HCT116 (cell line): ENCODE results near the gene ACTR3C.

ENCODE experiments used
- EZH2 ChIP-seq: fragments of 200-600 bp; sonication (generic); IDR thresholded peaks from 2 replicates; pipeline ENCODE4 v1.6.1; 2017; ENCODE audit warnings: antibody characterized with exemption, mixed run types
- JUND ChIP-seq: IDR thresholded peaks from 2 replicates; pipeline ENCODE4 v1.6.1; 2012
- SP1 ChIP-seq: IDR thresholded peaks from 2 replicates; pipeline ENCODE4 v1.6.1; 2012; ENCODE audit warnings: low read depth
- TF ChIP-seq, protein P1 (sequence below): IDR thresholded peaks from 2 replicates; pipeline ENCODE4 v1.6.1; 2012

DNA sequence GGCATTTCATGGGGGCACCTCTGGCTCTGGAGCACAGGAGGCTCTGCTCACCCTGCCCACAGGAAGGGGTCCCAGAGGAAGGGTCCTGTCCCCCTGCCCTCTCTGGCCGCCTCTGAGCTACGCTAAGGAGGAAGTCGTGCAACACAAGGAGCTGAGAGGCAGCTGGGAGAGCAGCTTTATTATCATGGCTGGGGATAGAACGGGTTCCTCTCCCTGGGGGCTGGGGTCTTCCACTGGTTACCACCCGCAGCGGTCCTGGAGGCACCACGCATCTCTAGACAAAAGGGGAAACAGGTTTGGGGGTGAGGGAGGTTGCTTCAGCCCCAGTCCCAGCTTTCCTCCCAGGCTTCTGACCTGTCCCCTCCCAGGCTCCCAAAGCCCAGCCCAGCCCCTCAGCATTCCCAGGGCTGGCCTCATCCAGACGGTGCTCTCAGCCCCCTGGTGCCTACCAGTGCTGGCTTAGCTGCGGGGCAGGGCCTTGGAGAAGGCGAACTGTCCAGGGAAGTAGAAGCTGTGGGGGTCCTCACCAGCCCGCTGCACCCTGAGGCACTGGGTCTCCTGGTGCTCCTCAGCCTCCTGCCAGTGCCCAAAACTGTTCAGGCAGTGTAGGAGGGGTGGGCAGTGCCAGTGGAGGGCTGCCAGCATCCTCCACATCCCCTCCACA is 15.0 kb upstream of the ACTR3C start:
- TF ChIP-seq SP1 (no peak), EZH2 (no peak), JUND (no peak)
- TF ChIP-seq, protein P1, sequence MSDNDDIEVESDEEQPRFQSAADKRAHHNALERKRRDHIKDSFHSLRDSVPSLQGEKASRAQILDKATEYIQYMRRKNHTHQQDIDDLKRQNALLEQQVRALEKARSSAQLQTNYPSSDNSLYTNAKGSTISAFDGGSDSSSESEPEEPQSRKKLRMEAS, result no peak
